SK-N-MC (cell line): ENCODE measurements around the gene SLBP.

Experiments used
- EZH2 ChIP-seq: fragments of 200-600 bp; sonication (generic); IDR thresholded peaks from one replicate; pipeline ENCODE4 v1.6.1; 2017; ENCODE audit warnings: antibody characterized with exemption
- POLR2AphosphoS5 ChIP-seq: IDR thresholded peaks from 2 replicates; pipeline ENCODE4 v1.6.1; 2012; ENCODE audit warnings: mild to moderate bottlenecking, low read depth, low read length, borderline replicate concordance

GRCh38 chr4:1670279-1670678, 41.8 kb downstream of the SLBP start:
- TF ChIP-seq EZH2 (no peak), POLR2AphosphoS5 (no peak)
